GM18951 (cell line): ENCODE data around the gene TRIM41.
A peak's percentile ranks its signal among the peaks of the same experiment; 100 is the strongest.
"Not testable (repeated sequence)": the region's sequence is repeated elsewhere in the genome, so short reads cannot be mapped to it uniquely, and the experiment has no call there.

Experiments used
- POLR2A ChIP-seq: IDR thresholded peaks from 4 replicates; pipeline ENCODE4 v1.6.1; 2011; ENCODE audit warnings: mild to moderate bottlenecking; ENCODE audit not compliant: insufficient read length, insufficient read depth; ENCODE audit errors: extremely low read depth
- in situ Hi-C: fragments of 300-500 bp; cut with MboI; formaldehyde crosslinking; loops from one replicate; pipeline ENCODE4 v1.12.0; 2022; ENCODE audit warnings: low sequenced_read_pairs, mixed read lengths, inconsistent platforms; ENCODE audit not compliant: unreplicated experiment

The TRIM41 gene

DNA sequence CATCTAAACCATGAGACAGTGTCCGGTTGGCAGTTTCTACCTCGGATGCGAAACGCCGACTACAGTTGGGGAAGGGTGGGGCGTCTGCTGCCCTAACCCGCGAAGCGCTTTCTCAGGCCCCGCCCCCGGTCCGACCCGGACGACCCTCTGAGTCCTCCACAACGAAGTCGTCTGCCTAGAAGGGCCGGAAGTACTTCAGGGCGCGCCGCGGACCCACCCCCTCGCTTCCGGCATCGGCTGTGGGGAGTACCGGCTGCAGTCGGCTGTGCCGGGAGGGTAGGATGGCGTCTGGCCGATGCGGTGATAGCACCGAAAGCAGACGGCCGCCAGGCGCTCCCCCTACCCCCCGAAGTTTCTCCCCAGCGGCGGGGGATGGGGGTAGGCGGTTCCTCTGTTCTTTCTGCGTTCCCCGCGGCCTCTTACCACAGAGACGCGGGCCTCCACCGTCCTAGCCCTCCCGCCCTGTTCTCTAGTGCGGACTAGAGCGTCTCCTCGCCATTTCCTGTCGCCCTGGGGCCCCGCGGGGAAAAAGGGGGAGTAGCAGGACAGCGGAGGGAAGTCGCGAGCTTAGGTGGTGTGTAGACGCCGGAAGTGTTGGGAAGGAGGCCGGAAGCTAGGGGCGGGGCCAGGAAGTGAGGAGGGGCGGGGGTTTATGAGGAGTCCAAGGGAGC lies at the start of gene TRIM41:
TSS of gene TRIM41 (plus strand) at position 224 of the 671 bp plus-strand sequence. CDS start 719 bp downstream, outside the sequence.
- TF ChIP-seq POLR2A = peak; percentile 93
- in situ Hi-C loops = no loop called here

DNA sequence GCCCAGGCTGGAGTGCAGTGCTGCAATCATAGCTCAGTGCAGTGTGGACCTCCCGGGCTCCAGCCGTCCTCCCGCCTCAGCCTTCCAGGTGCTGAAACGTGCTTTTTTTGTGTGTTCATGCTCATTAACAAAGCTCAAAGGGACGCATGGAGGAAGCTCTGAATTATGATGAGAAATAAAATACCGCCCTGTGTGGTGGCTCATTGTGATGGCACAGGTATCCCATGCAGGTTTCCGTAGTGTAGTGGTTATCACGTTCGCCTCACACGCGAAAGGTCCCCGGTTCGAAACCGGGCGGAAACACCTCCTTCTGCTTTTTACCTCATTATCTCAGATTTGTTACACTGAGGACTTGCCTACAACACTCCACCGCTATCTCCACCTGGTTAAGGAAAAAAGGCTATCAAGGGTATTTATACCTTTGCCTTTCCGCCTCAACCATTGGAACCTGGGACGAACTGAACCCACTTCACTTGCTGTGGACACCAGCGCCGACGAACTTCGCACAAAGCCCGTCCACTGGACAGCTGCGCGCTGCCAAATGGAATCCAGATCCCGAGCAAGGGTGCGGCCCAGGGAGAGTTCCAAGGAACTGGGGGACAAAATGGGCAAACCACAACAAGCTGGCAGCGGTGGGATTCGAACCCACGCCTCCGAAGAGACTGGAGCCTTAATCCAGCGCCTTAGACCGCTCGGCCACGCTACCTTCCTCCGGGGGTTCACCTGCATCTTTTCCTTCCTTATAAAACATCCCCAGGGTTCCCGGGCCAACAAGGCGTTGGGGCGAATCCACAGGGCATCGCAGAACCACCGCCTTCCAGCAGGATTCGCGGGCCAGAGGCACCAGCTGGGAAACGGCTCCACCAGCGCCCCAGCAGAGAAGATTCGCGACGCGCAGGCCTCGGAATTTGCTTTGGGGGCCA lies 49.4 kb upstream of the TRIM41 start:
- no peak for TF ChIP-seq POLR2A
- in situ Hi-C loops = no loop called here

DNA sequence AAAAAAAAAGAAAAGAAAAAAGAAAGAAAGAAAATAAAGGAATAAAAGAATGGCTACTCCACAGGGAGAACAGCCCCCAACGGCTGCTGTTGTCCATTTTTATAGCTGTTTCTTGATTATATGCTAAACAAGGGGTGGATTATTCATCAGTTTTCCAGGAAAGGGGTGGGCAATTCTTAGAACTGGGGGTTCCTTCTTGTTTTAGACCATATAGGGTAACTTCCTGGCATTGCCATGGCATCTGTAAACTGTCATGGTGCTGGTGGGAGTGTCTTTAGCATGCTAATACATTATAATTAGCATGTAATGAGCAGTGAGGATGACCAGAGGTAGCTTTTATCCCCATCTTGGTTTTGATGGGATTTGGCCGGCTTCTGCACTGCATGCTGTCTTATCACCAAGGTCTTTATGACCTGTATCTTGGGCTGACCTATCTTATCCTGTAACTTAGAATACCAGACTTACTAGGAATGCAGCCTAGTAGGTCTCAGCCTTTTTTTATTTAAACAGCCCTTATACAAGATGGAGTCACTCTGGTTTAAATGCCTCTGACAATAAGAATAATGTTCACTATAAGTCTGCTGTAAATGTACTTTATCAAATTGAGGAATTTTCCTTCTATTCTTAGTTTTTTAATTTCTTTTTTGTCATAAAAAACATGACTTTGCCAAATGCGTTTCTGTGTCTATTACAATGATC lies 46.7 kb upstream of the TRIM41 start:
- TF ChIP-seq POLR2A = no peak
- in situ Hi-C loops = no loop called here

DNA sequence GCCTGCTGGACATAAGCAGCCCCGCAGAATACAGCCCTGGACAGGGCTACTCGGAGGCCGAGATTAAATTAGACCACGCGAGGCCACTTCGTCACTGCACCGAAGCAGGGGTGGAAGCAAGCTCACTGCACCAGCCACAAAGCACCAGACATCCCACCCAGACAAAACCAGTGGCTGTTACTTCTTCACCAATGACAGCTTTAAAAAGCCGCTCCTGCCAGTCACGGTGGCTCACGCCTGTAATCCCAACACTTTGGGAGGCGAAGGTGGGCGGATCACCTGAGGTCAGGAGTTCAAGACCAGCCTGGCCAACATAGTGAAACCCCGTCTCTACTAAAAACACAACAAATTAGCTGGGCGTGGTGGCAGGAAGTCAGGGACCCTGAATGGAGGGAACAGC lies 45.5 kb upstream of the TRIM41 start:
- in situ Hi-C loops = not testable (repeated sequence)

DNA sequence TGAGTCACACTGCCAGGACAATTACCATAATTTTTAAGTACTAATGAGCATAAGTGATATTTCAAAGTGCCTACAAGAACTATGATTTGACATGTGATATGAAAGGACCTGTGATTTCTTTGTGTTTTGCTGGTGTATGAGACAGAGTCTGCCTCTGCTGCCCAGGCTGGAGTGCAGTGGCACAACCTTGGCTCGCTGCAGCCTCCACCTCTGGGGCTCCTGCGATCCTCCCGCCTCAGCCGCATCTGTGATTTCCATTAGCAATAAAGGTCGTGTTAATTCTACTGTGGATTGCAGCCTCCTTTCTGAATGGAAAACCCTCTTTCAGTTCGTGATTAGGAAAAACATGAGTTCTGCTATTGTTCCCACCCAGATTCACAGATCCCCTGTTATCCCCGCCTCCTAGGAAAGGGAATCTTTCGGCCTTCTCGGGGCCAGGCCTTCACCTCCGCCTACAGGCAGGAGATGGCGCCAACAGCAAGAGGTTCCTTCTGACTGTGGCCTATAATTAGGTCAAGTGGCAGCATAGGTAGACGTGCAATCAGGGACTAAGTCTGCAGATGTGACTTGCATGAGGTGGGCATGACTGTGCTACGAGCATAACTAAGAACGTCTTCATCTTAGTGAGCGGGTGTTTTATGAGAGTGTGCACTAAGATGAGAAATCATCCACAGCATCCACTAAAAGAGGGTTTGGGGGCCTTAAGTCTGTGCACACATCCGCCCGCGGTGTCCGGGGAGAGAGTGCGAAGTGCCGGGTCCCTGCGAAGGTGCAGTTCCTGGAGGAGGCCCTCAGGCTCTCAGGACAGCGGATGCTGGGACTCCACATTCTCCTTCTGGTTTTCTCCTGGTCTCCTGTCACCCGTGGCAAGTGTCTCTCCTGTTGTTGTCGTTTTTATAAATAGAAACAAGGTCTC lies 41.2 kb upstream of the TRIM41 start:
- no peak for TF ChIP-seq POLR2A
- in situ Hi-C loops = no loop called here

DNA sequence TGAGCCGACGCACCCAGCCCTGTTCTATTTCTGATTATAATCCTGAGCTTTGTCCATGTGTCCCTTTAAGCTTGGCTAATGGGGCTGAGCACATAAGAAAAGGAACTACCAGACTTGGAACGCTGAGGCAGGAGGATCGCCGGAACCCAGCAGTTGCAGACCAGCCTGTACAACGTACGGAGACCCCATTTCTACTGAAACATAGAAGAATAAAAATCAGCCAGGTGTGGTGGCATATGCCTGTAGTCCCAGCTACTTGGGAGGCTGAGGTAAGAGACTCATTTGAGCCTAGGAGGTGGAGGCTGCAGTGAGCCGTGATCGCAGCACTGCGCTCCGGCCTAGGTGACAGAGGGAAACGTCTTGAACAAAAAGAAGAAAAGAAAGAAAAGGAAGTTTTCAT lies 40.4 kb upstream of the TRIM41 start:
- no peak for TF ChIP-seq POLR2A

DNA sequence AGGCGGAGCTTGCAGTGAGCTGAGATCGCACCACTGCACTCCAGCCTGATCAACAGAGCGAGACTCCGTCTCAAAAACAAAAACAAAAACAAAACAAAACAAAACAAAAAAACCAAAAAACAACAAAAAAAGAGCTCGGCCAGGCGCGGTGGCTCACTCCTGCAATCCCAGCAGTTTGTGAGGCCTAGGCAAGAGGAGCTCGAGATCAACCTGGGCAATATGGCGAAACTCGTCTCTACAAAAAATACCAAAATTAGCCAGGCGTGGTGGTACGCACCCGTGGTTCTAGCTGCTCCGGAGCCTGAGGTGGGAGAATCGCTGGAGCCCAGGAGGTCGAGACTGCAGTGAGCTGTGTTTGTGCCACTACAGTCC lies 38.2 kb upstream of the TRIM41 start:
- no peak for TF ChIP-seq POLR2A
- in situ Hi-C loops = no loop called here

More for the DNA sequence above, 40.4 kb upstream of the TRIM41 start:
- in situ Hi-C loops = no loop called here

DNA sequence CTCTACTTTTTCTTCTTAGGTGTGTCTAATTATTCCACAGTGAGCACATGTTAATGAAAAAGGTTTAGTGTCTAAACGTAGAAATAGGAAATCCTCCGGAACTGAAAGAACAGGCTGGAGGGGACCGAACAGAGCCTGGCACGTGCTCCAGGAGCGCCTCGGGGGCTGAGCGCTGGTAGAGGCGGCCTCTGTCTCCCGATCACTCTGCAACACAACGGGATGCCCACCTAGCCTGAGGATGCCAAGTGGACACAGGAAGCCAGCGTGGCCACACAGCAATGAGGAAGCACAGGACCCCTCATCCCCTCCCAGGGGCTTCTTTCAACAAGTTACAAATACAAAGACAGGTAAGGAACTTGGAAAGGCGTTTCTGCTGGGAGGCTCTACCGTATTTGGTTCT lies 37.5 kb upstream of the TRIM41 start:
- no peak for TF ChIP-seq POLR2A
- in situ Hi-C loops = no loop called here

DNA sequence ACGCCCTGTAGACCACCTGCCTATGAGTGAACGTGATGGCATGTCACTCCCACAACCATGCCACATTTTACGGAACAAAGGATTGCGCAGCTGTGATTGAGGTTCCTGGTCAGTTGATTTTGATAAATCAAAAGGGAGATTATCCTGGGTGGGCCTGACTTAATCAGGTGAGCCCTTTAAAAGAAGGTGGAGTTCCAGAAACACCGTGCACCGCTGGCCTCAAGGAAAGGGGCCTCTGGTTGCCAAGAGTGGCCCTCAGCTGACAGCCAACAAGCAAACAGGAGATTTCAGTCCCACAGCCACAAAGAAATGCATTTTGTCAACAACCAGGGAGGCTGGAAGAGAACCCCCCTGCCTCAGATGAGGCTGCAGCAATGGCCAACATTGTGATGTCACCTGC lies 37.1 kb upstream of the TRIM41 start:
- TF ChIP-seq POLR2A = no peak
- in situ Hi-C loops = no loop called here

DNA sequence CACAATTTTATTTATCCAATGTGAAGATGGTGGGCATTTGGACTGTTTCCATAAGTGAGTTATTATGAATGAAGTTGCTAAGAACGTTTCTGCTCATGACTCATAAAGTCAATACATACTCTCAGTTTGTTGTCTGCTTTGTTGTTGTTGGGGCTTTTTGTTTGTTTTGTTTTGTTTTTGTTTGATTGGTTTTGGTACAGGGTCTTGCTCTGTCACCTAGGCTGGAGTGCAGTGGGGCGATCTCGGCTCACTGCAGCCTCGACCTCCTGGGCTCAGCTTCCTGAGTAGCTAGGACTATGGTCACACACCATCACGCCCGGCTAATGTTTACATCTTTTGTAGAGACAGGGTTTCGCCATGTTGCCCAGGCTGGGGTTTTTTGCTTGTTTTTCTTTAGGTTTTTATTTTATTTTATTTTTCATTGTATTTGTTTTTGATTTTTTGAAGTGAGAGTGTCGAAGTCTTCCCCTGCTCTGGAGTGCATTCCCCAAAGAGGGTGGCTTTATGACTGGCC lies 36.0 kb upstream of the TRIM41 start:
- in situ Hi-C loops = no loop called here
- TF ChIP-seq POLR2A = no peak

DNA sequence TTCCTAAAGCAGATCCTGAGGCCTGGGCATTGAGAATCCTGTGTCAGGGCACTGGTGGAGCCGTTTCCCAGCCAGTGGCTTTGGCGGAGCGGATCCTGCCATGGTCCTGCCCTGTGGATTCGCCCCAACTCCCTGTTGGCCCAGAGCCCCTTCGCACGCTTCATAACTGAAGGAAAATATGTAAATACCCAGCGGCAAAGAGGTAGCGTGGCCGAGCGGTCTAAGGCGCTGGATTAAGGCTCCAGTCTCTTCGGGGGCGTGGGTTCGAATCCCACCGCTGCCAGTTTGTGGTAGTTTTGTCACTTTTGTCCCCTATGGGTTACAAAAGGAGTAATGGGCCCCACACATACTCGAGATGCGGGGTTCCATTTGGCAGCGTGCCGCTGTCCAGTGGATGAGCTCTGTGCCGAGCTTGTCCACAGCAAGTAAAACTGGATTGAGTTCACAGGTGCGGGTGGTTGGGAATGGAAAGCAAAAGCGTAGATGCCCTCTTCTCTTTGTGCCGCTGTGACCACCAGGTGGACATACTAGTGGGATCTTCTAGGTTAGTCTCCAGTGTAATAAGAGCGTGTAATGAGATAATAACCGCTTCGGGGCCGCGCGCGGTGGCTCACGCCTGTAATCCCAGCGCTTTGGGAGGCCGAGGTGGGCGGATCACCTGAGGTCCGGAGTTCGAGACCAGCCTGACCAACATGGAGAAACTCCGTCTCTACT lies 35.4 kb upstream of the TRIM41 start:
- in situ Hi-C loops = no loop called here
- TF ChIP-seq POLR2A = no peak
